H54 (cell line): ENCODE measurements around the gene MALAT1.

Experiments used
- DNase-seq: peaks from one replicate; pipeline ENCODE4 v3.0.0; 2011; ENCODE audit warnings: low spot score, mixed read lengths; ENCODE audit not compliant: insufficient read length
- FAIRE-seq: peaks from 3 replicates; lab custom pipeline; 2011; peaks lifted over from hg19 to GRCh38; lab: Jason Lieb, UNC
- POLR2A ChIP-seq: IDR thresholded peaks from 2 replicates; pipeline ENCODE4 v1.6.1; 2011; ENCODE audit warnings: low read depth, mild to moderate bottlenecking, low read length

Gene MALAT1

GRCh38 chr11:65538915-65539743, 40.3 kb downstream of the MALAT1 start:
- no peak for TF ChIP-seq POLR2A
- no peak for DNase-seq
- FAIRE-seq = no peak

- no peak for TF ChIP-seq POLR2A
- FAIRE-seq = no peak
- no peak for DNase-seq
Measured at GRCh38 chr11:65539744-65540289, 41.0 kb downstream of the MALAT1 start.

- no peak; the same call in 1 of the 2 replicates for TF ChIP-seq POLR2A
- FAIRE-seq (no peak), DNase-seq (peak; percentile 98)
Measured at GRCh38 chr11:65540290-65541092, 41.6 kb downstream of the MALAT1 start.

- DNase-seq (no peak), FAIRE-seq (no peak)
- TF ChIP-seq POLR2A = no peak
Measured at GRCh38 chr11:65541093-65541982, 42.5 kb downstream of the MALAT1 start.

GRCh38 chr11:65542738-65543390, 44.0 kb downstream of the MALAT1 start:
- DNase-seq (no peak), FAIRE-seq (no peak)
- TF ChIP-seq POLR2A = no peak

- FAIRE-seq (no peak), DNase-seq (no peak)
- no peak for TF ChIP-seq POLR2A
Measured at GRCh38 chr11:65545853-65546216, 47.0 kb downstream of the MALAT1 start.

- TF ChIP-seq POLR2A = no peak
- DNase-seq (no peak), FAIRE-seq (no peak)
Measured at GRCh38 chr11:65546217-65546958, 47.5 kb downstream of the MALAT1 start.

GRCh38 chr11:65547446-65548125, 48.7 kb downstream of the MALAT1 start:
- TF ChIP-seq POLR2A = no peak
- DNase-seq (no peak), FAIRE-seq (no peak)

- no peak for DNase-seq
- no peak for TF ChIP-seq POLR2A
- no peak for FAIRE-seq
Measured at GRCh38 chr11:65548395-65548794, 49.5 kb downstream of the MALAT1 start.

- TF ChIP-seq POLR2A = no peak
- FAIRE-seq = no peak
- DNase-seq = no peak
Measured at GRCh38 chr11:65549096-65549495, 50.3 kb downstream of the MALAT1 start.

GRCh38 chr11:65551572-65552387, 52.9 kb downstream of the MALAT1 start:
- DNase-seq (no peak), FAIRE-seq (no peak)
- no peak for TF ChIP-seq POLR2A
